Measurements from ENCODE around the gene ZCWPW1. TPM values are rescaled to one million over a fixed set of nuclear protein-coding genes. Genes with fewer than 3 reads are reported as not detected.
"Not testable (repeated sequence)": the region's sequence is repeated elsewhere in the genome, so short reads cannot be mapped to it uniquely, and the experiment has no call there.

The ZCWPW1 gene
- total RNA-seq, 4 donors from 2014 or later, result 2.2 to 9.4 (median 4.8) TPM

- no peak overlapping the region for H3K4me3 ChIP-seq
- DNase-seq (ENCODE audit: low spot score in 2 of 2), result peak; percentile 51 to 65
- no peaks in the 10 kb centered on the region for H3K27me3 ChIP-seq
- WGBS, result 86% methylated on average over 5 of the region's 6 CpGs
- no peak overlapping the region for H3K27ac ChIP-seq
- H3K4me1 ChIP-seq, result no peaks in the 10 kb centered on the region
- TF ChIP-seq POLR2A (IDR thresholded peaks at IDR 0.05) (no peak), EP300 (IDR thresholded peaks at IDR 0.05) (no peak), POLR2AphosphoS5 (IDR thresholded peaks at IDR 0.05) (no peak)
- TF ChIP-seq, protein P1, sequence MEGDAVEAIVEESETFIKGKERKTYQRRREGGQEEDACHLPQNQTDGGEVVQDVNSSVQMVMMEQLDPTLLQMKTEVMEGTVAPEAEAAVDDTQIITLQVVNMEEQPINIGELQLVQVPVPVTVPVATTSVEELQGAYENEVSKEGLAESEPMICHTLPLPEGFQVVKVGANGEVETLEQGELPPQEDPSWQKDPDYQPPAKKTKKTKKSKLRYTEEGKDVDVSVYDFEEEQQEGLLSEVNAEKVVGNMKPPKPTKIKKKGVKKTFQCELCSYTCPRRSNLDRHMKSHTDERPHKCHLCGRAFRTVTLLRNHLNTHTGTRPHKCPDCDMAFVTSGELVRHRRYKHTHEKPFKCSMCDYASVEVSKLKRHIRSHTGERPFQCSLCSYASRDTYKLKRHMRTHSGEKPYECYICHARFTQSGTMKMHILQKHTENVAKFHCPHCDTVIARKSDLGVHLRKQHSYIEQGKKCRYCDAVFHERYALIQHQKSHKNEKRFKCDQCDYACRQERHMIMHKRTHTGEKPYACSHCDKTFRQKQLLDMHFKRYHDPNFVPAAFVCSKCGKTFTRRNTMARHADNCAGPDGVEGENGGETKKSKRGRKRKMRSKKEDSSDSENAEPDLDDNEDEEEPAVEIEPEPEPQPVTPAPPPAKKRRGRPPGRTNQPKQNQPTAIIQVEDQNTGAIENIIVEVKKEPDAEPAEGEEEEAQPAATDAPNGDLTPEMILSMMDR (IDR thresholded peaks at IDR 0.05), result no peak
- peaks cover 95% of the 10 kb centered on the region for H3K36me3 ChIP-seq
- no peaks in the 10 kb centered on the region for H3K9me3 ChIP-seq
Measured at GRCh38 chr7:100353685-100354330, 74.7 kb downstream of the ZCWPW1 start.

GRCh38 chr7:100352984-100353684 lies 75.4 kb downstream of the ZCWPW1 start:
- WGBS, result 87% methylated on average over 3 of the region's 16 CpGs
- DNase-seq (ENCODE audit: low spot score in 2 of 2), result peak; percentile 46 to 60
- Histone ChIP-seq H3K4me3 (no peak overlapping the region), H3K4me1 (no peaks in the 10 kb centered on the region), H3K27me3 (no peaks in the 10 kb centered on the region), H3K9me3 (no peaks in the 10 kb centered on the region), H3K36me3 (peaks cover 90% of the 10 kb centered on the region), H3K27ac (no peak overlapping the region)
- TF ChIP-seq EP300 (IDR thresholded peaks at IDR 0.05) (no peak), POLR2AphosphoS5 (IDR thresholded peaks at IDR 0.05) (no peak), POLR2A (IDR thresholded peaks at IDR 0.05) (no peak)
- TF ChIP-seq, protein P1 (IDR thresholded peaks at IDR 0.05), result no peak

GRCh38 chr7:100352230-100352781 lies 76.2 kb downstream of the ZCWPW1 start:
- not testable (repeated sequence) for H3K27ac ChIP-seq, H3K4me1 ChIP-seq, H3K9me3 ChIP-seq, H3K4me3 ChIP-seq, H3K27me3 ChIP-seq
- peak in 1 of 2 donors; percentile 47 for DNase-seq (ENCODE audit: low spot score in 2 of 2)
- 97% methylated on average over 6 of the region's 18 CpGs for WGBS
- H3K36me3 ChIP-seq, result peaks cover 90% of the 10 kb centered on the region

DNA sequence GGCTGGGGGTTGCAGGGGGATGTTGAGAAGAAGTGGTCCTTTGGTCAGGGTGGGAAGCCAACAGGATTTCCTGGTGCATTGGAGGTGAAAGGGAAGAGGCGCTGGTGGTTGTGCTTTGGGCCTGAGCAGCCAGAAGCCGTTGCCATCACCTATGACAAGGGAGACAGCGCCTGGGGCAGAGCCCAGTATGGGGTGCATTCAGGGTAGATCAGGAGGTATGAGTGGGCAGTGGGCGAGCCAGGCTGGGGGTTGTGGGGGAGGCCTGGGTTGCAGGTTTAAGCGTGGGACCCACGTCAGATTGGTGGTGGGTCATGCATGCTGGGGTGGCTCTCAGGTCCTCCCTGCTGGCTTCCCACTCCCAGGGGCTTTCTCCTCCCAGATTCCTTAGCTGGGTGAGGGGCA lies 76.8 kb downstream of the ZCWPW1 start:
- Histone ChIP-seq H3K27ac (no peak overlapping the region), H3K4me1 (no peaks in the 10 kb centered on the region), H3K36me3 (peaks cover 90% of the 10 kb centered on the region), H3K4me3 (no peak overlapping the region), H3K27me3 (no peaks in the 10 kb centered on the region), H3K9me3 (no peaks in the 10 kb centered on the region)
- DNase-seq (ENCODE audit: low spot score in 2 of 2), result peak in 1 of 2 donors; percentile 55
- TF ChIP-seq POLR2A (IDR thresholded peaks at IDR 0.05), result no peak
- no peak for TF ChIP-seq POLR2AphosphoS5 (IDR thresholded peaks at IDR 0.05)
- TF ChIP-seq, protein P1 (IDR thresholded peaks at IDR 0.05), result no peak
- TF ChIP-seq EP300 (IDR thresholded peaks at IDR 0.05), result no peak
- 78% methylated on average over 6 of the region's 6 CpGs for WGBS

Other genes starting within 250 kb of the ZCWPW1 start
- gene PVRIG, start 208.8 kb downstream of the ZCWPW1 start, total RNA-seq, result not detected
- not detected for gene SPDYE3, start 121.0 kb downstream of the ZCWPW1 start, total RNA-seq
- 100 to 1,000 TPM in 1 of 4 donors, 10 to 100 TPM in 3; 40.8 to 125 (median 63.1) TPM for gene PILRB, start 70.6 kb downstream of the ZCWPW1 start, total RNA-seq
- 1 to 10 TPM; 1.3 to 8.5 (median 4.2) TPM for gene PILRA, start 55.2 kb downstream of the ZCWPW1 start, total RNA-seq
- 10 to 100 TPM; 38.5 to 50.4 (median 39.6) TPM for gene MEPCE, start 1.1 kb upstream of the ZCWPW1 start, total RNA-seq
- gene PPP1R35, start 7.8 kb upstream of the ZCWPW1 start, total RNA-seq, result 10 to 100 TPM; 18.2 to 35.6 (median 27.0) TPM
- under 1 TPM in 1 of 4 donors, not detected in 3; 0.53 TPM for gene SPACDR, start 35.6 kb upstream of the ZCWPW1 start, total RNA-seq
- 10 to 100 TPM; 52.7 to 67.2 (median 57.3) TPM for gene TSC22D4, start 50.5 kb upstream of the ZCWPW1 start, total RNA-seq
- gene NYAP1, start 55.2 kb upstream of the ZCWPW1 start, total RNA-seq, result 1 to 10 TPM in 1 of 4 donors, under 1 TPM in 3; 0.51 to 1.1 (median 0.67) TPM
- gene AGFG2, start 110.5 kb upstream of the ZCWPW1 start, total RNA-seq, result 10 to 100 TPM; 46.6 to 63.4 (median 52.9) TPM
- gene SAP25, start 145.2 kb upstream of the ZCWPW1 start, total RNA-seq, result 1 to 10 TPM in 2 of 4 donors, not detected in 2; 2.7 to 3.8 TPM
- gene LRCH4, start 157.4 kb upstream of the ZCWPW1 start, total RNA-seq, result 100 to 1,000 TPM in 1 of 4 donors, 10 to 100 TPM in 3; 37.6 to 101 (median 56.2) TPM
- gene FBXO24, start 157.6 kb upstream of the ZCWPW1 start, total RNA-seq, result 1 to 10 TPM in 1 of 4 donors, under 1 TPM in 3; 0.47 to 2.4 (median 0.57) TPM
- gene PCOLCE, start 173.7 kb upstream of the ZCWPW1 start, total RNA-seq, result 10 to 100 TPM; 14.1 to 18.3 (median 15.6) TPM
- 10 to 100 TPM; 18.0 to 35.5 (median 28.5) TPM for gene MOSPD3, start 183.8 kb upstream of the ZCWPW1 start, total RNA-seq
- 1 to 10 TPM in 3 of 4 donors, under 1 TPM in 1; 0.81 to 3.9 (median 1.3) TPM for gene TFR2, start 212.8 kb upstream of the ZCWPW1 start, total RNA-seq
- not detected for gene ACTL6B, start 227.7 kb upstream of the ZCWPW1 start, total RNA-seq
- 100 to 1,000 TPM; 228 to 311 (median 300) TPM for gene GNB2, start 245.0 kb upstream of the ZCWPW1 start, total RNA-seq